GM23338 (cell line): ENCODE results near the gene COX17. TPM values are rescaled to one million over a fixed set of nuclear protein-coding genes. Genes with fewer than 3 reads are reported as not detected.

Source experiments
- ATAC-seq: fragments of 200-7000 bp; cut with Tn5 transposase; 3 replicates; pipeline ENCODE4 v1.9.1; 2020
- DNase-seq: peaks from one replicate; pipeline ENCODE4 v3.0.0-alpha.2; 2015; ENCODE audit warnings: low spot score
- H2AFZ ChIP-seq: fragments of 200-600 bp; sonication (generic); 2 replicates; pipeline ENCODE4 v1.8.0; 2016; ENCODE audit warnings: antibody characterized with exemption, mild to moderate bottlenecking, moderate library complexity
- H3F3A ChIP-seq: fragments of 200-600 bp; sonication (generic); replicated peaks from 2 replicates; pipeline ENCODE4 v1.8.0; 2017; ENCODE audit warnings: antibody characterized with exemption, mixed run types, low read depth
- H3K27ac ChIP-seq: fragments of 200-600 bp; sonication (generic); 2 replicates; pipeline ENCODE4 v1.6.1; 2016; ENCODE audit warnings: low read depth
- H3K27me3 ChIP-seq: fragments of 200-600 bp; sonication (generic); 2 replicates; pipeline ENCODE4 v1.8.0; 2016; ENCODE audit warnings: mild to moderate bottlenecking, mixed run types, moderate library complexity; ENCODE audit not compliant: insufficient read depth
- H3K36me3 ChIP-seq: fragments of 200-600 bp; sonication (generic); 2 replicates; pipeline ENCODE4 v1.8.0; 2016; ENCODE audit warnings: mild to moderate bottlenecking; ENCODE audit not compliant: insufficient read depth
- H3K4me1 ChIP-seq: fragments of 200-600 bp; sonication (generic); 2 replicates; pipeline ENCODE4 v1.8.0; 2016; ENCODE audit warnings: mild to moderate bottlenecking, moderate library complexity; ENCODE audit not compliant: insufficient read depth
- H3K4me2 ChIP-seq: fragments of 200-600 bp; sonication (generic); 2 replicates; pipeline ENCODE4 v1.7.1; 2017; ENCODE audit warnings: mixed run types
- H3K4me3 ChIP-seq: fragments of 200-600 bp; sonication (generic); 2 replicates; pipeline ENCODE4 v1.6.1; 2016; ENCODE audit warnings: mixed run types
- H3K79me2 ChIP-seq: fragments of 200-600 bp; sonication (generic); replicated peaks from 2 replicates; pipeline ENCODE4 v1.8.0; 2017; ENCODE audit warnings: mild to moderate bottlenecking; ENCODE audit not compliant: insufficient read depth
- H3K9me2 ChIP-seq: fragments of 200-600 bp; sonication (generic); 2 replicates; pipeline ENCODE4 v1.8.0; 2017; ENCODE audit not compliant: insufficient read depth
- H4K20me1 ChIP-seq: fragments of 200-600 bp; sonication (generic); replicated peaks from 2 replicates; pipeline ENCODE4 v1.8.0; 2017; ENCODE audit warnings: mild to moderate bottlenecking; ENCODE audit not compliant: insufficient read depth
- H3K27ac Mint-ChIP-seq: 2 replicates; pipeline ENCODE4 v1.8.0; 2020; ENCODE audit warnings: inconsistent platforms, mild to moderate bottlenecking, moderate library complexity, mixed read lengths
- H3K27me3 Mint-ChIP-seq: 3 replicates; pipeline ENCODE4 v1.8.0; 2022; ENCODE audit warnings: low read depth, mild to moderate bottlenecking, moderate library complexity, mixed read lengths, inconsistent platforms; ENCODE audit not compliant: insufficient read depth, poor library complexity
- H3K36me3 Mint-ChIP-seq: 3 replicates; pipeline ENCODE4 v1.8.0; 2021; ENCODE audit warnings: low read depth, mild to moderate bottlenecking, inconsistent platforms, moderate library complexity, mixed read lengths
- H3K4me1 Mint-ChIP-seq: 3 replicates; pipeline ENCODE4 v1.8.0; 2020; ENCODE audit warnings: mild to moderate bottlenecking, inconsistent platforms, mixed read lengths
- H3K4me3 Mint-ChIP-seq: 3 replicates; pipeline ENCODE4 v1.8.0; 2021; ENCODE audit warnings: moderate library complexity, mild to moderate bottlenecking, inconsistent platforms, mixed read lengths
- H3K9me3 Mint-ChIP-seq: 3 replicates; pipeline ENCODE4 v1.8.0; 2020; ENCODE audit warnings: moderate library complexity, mild to moderate bottlenecking, inconsistent platforms, mixed read lengths
- CREB1 ChIP-seq: fragments of 250-450 bp; sonication (Bioruptor Pico); IDR thresholded peaks from 2 replicates; pipeline ENCODE4 v1.5.0; 2020; ENCODE audit warnings: low read depth, mild to moderate bottlenecking, moderate library complexity
- CTCF ChIP-seq, 2 experiments: fragments of 200-600 bp in 1 of 2; sonication (generic) in 1 of 2; conservative IDR thresholded peaks; 2 replicates each; pipeline versions ENCODE4 v1.5.1 to v1.6.1; 2016 to 2017; ENCODE audit warnings: antibody characterized with exemption in 2 of 2, low read depth in 2 of 2, mild to moderate bottlenecking in 2 of 2, moderate library complexity in 1 of 2
- EZH2phosphoT487 ChIP-seq: fragments of 200-600 bp; sonication (generic); IDR thresholded peaks from one replicate; pipeline ENCODE4 v1.8.1; 2018; ENCODE audit warnings: antibody characterized with exemption; ENCODE audit not compliant: unreplicated experiment
- NANOG ChIP-seq: IDR thresholded peaks from 2 replicates; pipeline ENCODE4 v1.6.1; 2016; ENCODE audit warnings: antibody characterized with exemption, borderline replicate concordance
- POLR2AphosphoS5 ChIP-seq: IDR thresholded peaks from 2 replicates; pipeline ENCODE4 v1.6.1; 2016; ENCODE audit warnings: antibody characterized with exemption, low read depth
- REST ChIP-seq: IDR thresholded peaks from one replicate; pipeline ENCODE4 v1.6.1; 2018; ENCODE audit warnings: antibody characterized with exemption; ENCODE audit not compliant: unreplicated experiment
- STAT1 ChIP-seq: IDR thresholded peaks from one replicate; pipeline ENCODE4 v1.6.1; 2016; ENCODE audit warnings: antibody characterized with exemption; ENCODE audit not compliant: unreplicated experiment
- ZNF114 ChIP-seq: fragments of 250-450 bp; sonication (Bioruptor Pico); IDR thresholded peaks from 2 replicates; pipeline ENCODE4 v1.5.0; 2020; ENCODE audit warnings: mild to moderate bottlenecking, moderate library complexity
- ZNF462 ChIP-seq: fragments of 250-450 bp; sonication (Bioruptor Pico); IDR thresholded peaks from 2 replicates; pipeline ENCODE4 v1.5.0; 2020; ENCODE audit warnings: mild to moderate bottlenecking, moderate library complexity
- polyA plus RNA-seq: library from polyadenylated mRNA; unstranded; fragments of >200 nt; fragmentation: Nextera tagmentation; extraction: Ambion mirVana; gene quantifications from 2 replicates; pipeline ENCODE4 v1.2.1, GENCODE V29; 2016
- total RNA-seq: library from RNA; depleted of rRNA; stranded (reverse); fragments of >200 nt; shearing (Covaris generic); gene quantifications from 2 replicates; pipeline ENCODE4 v1.2.3, GENCODE V29; 2014
- TF ChIP-seq, protein P1 (sequence below): IDR thresholded peaks from 2 replicates; pipeline ENCODE4 v1.6.1; 2016; ENCODE audit warnings: antibody characterized with exemption

The COX17 gene
- total and polyA plus RNA-seq, 2 experiments from 2014 or later, result 24.0 to 324 TPM

- H3K27ac Mint-ChIP-seq, result no peak overlapping the region
- no peaks in the 10 kb centered on the region for H3K79me2 ChIP-seq
- H3K4me3 Mint-ChIP-seq, result no peak overlapping the region
- peaks cover 2% of the 10 kb centered on the region for H3K27me3 Mint-ChIP-seq
- no peaks in the 10 kb centered on the region for H3K27me3 ChIP-seq
- no peak for DNase-seq
- H3K4me1 Mint-ChIP-seq, result no peaks in the 10 kb centered on the region
- no peaks in the 10 kb centered on the region for H3K4me1 ChIP-seq
- H3K4me3 ChIP-seq, result no peak overlapping the region
- ATAC-seq, result no peak
- no peaks in the 10 kb centered on the region for H3K36me3 Mint-ChIP-seq
- no peak overlapping the region for H3K27ac ChIP-seq
- no peaks in the 10 kb centered on the region for H4K20me1 ChIP-seq
- no peak overlapping the region for H3K4me2 ChIP-seq
- TF ChIP-seq NANOG (no peak), CTCF (conservative IDR thresholded peaks at IDR 0.05; ENCODE audit: low read depth in 2 of 2) (no peak), POLR2AphosphoS5 (no peak), ZNF114 (CRISPR knock-in tag) (no peak), REST (no peak), CREB1 (CRISPR knock-in tag) (no peak), ZNF462 (no peak), STAT1 (no peak), EZH2phosphoT487 (no peak)
- TF ChIP-seq, protein P1, sequence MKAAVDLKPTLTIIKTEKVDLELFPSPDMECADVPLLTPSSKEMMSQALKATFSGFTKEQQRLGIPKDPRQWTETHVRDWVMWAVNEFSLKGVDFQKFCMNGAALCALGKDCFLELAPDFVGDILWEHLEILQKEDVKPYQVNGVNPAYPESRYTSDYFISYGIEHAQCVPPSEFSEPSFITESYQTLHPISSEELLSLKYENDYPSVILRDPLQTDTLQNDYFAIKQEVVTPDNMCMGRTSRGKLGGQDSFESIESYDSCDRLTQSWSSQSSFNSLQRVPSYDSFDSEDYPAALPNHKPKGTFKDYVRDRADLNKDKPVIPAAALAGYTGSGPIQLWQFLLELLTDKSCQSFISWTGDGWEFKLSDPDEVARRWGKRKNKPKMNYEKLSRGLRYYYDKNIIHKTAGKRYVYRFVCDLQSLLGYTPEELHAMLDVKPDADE, result no peak
- H3K36me3 ChIP-seq, result no peaks in the 10 kb centered on the region
- no peaks in the 10 kb centered on the region for H3K9me3 Mint-ChIP-seq
- H3F3A ChIP-seq, result no peaks in the 10 kb centered on the region
- no peak overlapping the region; the same call in 1 of the 2 replicates for H2AFZ ChIP-seq
- no peaks in the 10 kb centered on the region; the same call in 1 of the 2 replicates for H3K9me2 ChIP-seq
Measured at GRCh38 chr3:119637679-119638477, 39.3 kb downstream of the COX17 start.
